Thymus (tissue), 11 donors: ENCODE results near the gene PRRT1. TPM values are rescaled to one million over a fixed set of nuclear protein-coding genes. Genes with fewer than 3 reads are reported as not detected.
"Not testable (repeated sequence)": the region's sequence is repeated elsewhere in the genome, so short reads cannot be mapped to it uniquely, and the experiment has no call there.

Source experiments
- DNase-seq, 9 donors: peaks; one replicate each; pipeline ENCODE4 v3.0.0-alpha.2; 2013; ENCODE audit warnings: low spot score in 9 of 9, low read depth in 6 of 9, missing footprints in 1 of 9
- H3K27ac ChIP-seq, 2 donors: one replicate each; pipeline ENCODE4 v1.5.1; 2013; ENCODE audit warnings: control low read depth in 1 of 2, low read depth in 1 of 2, low read length in 1 of 2, mild to moderate bottlenecking in 1 of 2, moderate library complexity in 1 of 2
- H3K27me3 ChIP-seq, 2 donors: one replicate each; pipeline ENCODE4 v1.5.1; 2013; ENCODE audit warnings: low read length in 1 of 2; ENCODE audit not compliant: control insufficient read depth in 2 of 2, insufficient read depth in 1 of 2
- H3K36me3 ChIP-seq, 2 donors: one replicate each; pipeline ENCODE4 v1.5.1; 2013; ENCODE audit warnings: low read length in 1 of 2, mild to moderate bottlenecking in 1 of 2, moderate library complexity in 1 of 2; ENCODE audit not compliant: control insufficient read depth in 2 of 2, insufficient read depth in 2 of 2
- H3K4me1 ChIP-seq, 2 donors: one replicate each; pipeline ENCODE4 v1.5.1; 2013; ENCODE audit warnings: low read length in 2 of 2; ENCODE audit not compliant: control insufficient read depth in 2 of 2, insufficient read depth in 2 of 2
- H3K4me3 ChIP-seq, 2 donors: one replicate each; pipeline ENCODE4 v1.5.1; 2013; ENCODE audit warnings: low read length in 2 of 2, control low read depth in 1 of 2, mild to moderate bottlenecking in 1 of 2
- H3K9me3 ChIP-seq, 2 donors: one replicate each; pipeline ENCODE4 v1.5.1; 2013; ENCODE audit warnings: low read length in 1 of 2, mild to moderate bottlenecking in 1 of 2; ENCODE audit not compliant: control insufficient read depth in 2 of 2, insufficient read depth in 1 of 2
- WGBS: extraction: QIAGEN DNeasy Blood & Tissue Kit; methylation state at CpG from one replicate; pipeline ENCODE4 v1.1.7; 2013; 5-methylcytosine and 5-hydroxymethylcytosine counted together
- polyA plus RNA-seq: library from polyadenylated mRNA; stranded (reverse); fragments of 200-250 nt; gene quantifications from one replicate; pipeline ENCODE4 v1.2.3, GENCODE V29; 2013
- total RNA-seq: library from RNA; stranded (reverse); fragments of 120-200 nt; gene quantifications from one replicate; pipeline ENCODE4 v1.2.4, GENCODE V29; 2013
- donor health status: healthy.

PRRT1 gene
- total and polyA plus RNA-seq, 2 donors, result 6.1 TPM; not detected in 1

GRCh38 chr6:32194825-32195651 lies 43.3 kb upstream of the PRRT1 start:
- peak overlapping the region; percentile 86 to 94 for H3K27ac ChIP-seq
- peak overlapping the region; percentile 85 to 92 for H3K4me3 ChIP-seq
- H3K27me3 ChIP-seq, result no peaks in the 10 kb centered on the region
- 18% methylated on average over 15 of the region's 15 CpGs for WGBS
- H3K9me3 ChIP-seq, result peaks cover 0 to 5% of the 10 kb centered on the region in 2 donors
- DNase-seq, result peak in 1 of 9 donors; percentile 76
- H3K4me1 ChIP-seq, result peaks cover 28 to 64% of the 10 kb centered on the region in 2 donors
- peaks cover 6 to 7% of the 10 kb centered on the region in 2 donors for H3K36me3 ChIP-seq

GRCh38 chr6:32194388-32194787 lies 42.6 kb upstream of the PRRT1 start:
- Histone ChIP-seq H3K27me3 (no peaks in the 10 kb centered on the region), H3K4me1 (peaks cover 28 to 64% of the 10 kb centered on the region in 2 donors), H3K4me3 (no peak overlapping the region), H3K9me3 (peaks cover 0 to 8% of the 10 kb centered on the region in 2 donors), H3K36me3 (peaks cover 6 to 7% of the 10 kb centered on the region in 2 donors), H3K27ac (peak overlapping the region in 1 of 2 donors; percentile 94)
- 99% methylated on average over 4 of the region's 4 CpGs for WGBS
- no peak for DNase-seq

- Histone ChIP-seq H3K36me3 (peaks cover 13 to 17% of the 10 kb centered on the region in 2 donors), H3K4me1 (peaks cover 38 to 77% of the 10 kb centered on the region in 2 donors), H3K4me3 (peak overlapping the region; percentile 92 to 97), H3K27ac (peak overlapping the region; percentile 93 to 94), H3K9me3 (peaks cover 0 to 13% of the 10 kb centered on the region in 2 donors)
- not testable (repeated sequence) for H3K27me3 ChIP-seq, DNase-seq
- 68% methylated on average over 13 of the region's 13 CpGs for WGBS
Measured at GRCh38 chr6:32193096-32193495, 41.4 kb upstream of the PRRT1 start.

- H3K4me1 ChIP-seq, result peaks cover 42 to 82% of the 10 kb centered on the region in 2 donors
- peak within 1 kb of the TSS; percentile 93 to 94 for H3K27ac ChIP-seq
- H3K4me3 ChIP-seq, result peak within 1 kb of the TSS; percentile 92 to 97
- H3K36me3 ChIP-seq, result peaks cover 18 to 22% of the 10 kb centered on the region in 2 donors
- peaks cover 0 to 13% of the 10 kb centered on the region in 2 donors for H3K9me3 ChIP-seq
- DNase-seq, result peak; percentile 57 to 92 (median 80)
- no peaks in the 10 kb centered on the region for H3K27me3 ChIP-seq
- 6% methylated on average over 5 of the region's 5 CpGs for WGBS
Measured at GRCh38 chr6:32192608-32193039, 40.9 kb upstream of the PRRT1 start, which contains the start of gene GPSM3. GPSM3 (minus strand) TSS chr6:32192643; CDS start chr6:32192513, 130 bp downstream.

- Histone ChIP-seq H3K27ac (peak overlapping the region; percentile 93 to 94), H3K27me3 (no peaks in the 10 kb centered on the region), H3K9me3 (peaks cover 0 to 13% of the 10 kb centered on the region in 2 donors), H3K36me3 (peaks cover 25 to 29% of the 10 kb centered on the region in 2 donors), H3K4me3 (peak overlapping the region; percentile 92 to 97), H3K4me1 (peaks cover 47 to 85% of the 10 kb centered on the region in 2 donors)
- DNase-seq, result no peak
- 49% methylated on average over 15 of the region's 15 CpGs for WGBS
Measured at GRCh38 chr6:32191696-32192607, 40.2 kb upstream of the PRRT1 start.

- peaks cover 0 to 8% of the 10 kb centered on the region in 2 donors for H3K9me3 ChIP-seq
Measured at GRCh38 chr6:32190911-32191677, 39.4 kb upstream of the PRRT1 start.

GRCh38 chr6:32190054-32190851 lies 38.5 kb upstream of the PRRT1 start, which contains the start of gene PBX2:
PBX2 (minus strand) TSS chr6:32190202; CDS start chr6:32189915, 287 bp downstream.
- peak within 1 kb of the TSS; percentile 93 to 94 for H3K27ac ChIP-seq
- peak within 1 kb of the TSS; percentile 92 to 97 for H3K4me3 ChIP-seq
- peak; percentile 78 to 97 (median 89) for DNase-seq
- H3K4me1 ChIP-seq, result peaks cover 44 to 83% of the 10 kb centered on the region in 2 donors
- peaks cover 33 to 44% of the 10 kb centered on the region in 2 donors for H3K36me3 ChIP-seq
- 5% methylated on average over 23 of the region's 23 CpGs for WGBS
- H3K27me3 ChIP-seq, result no peaks in the 10 kb centered on the region
- peaks cover 0 to 8% of the 10 kb centered on the region in 2 donors for H3K9me3 ChIP-seq

More at GRCh38 chr6:32190911-32191677, 39.4 kb upstream of the PRRT1 start:
- Histone ChIP-seq H3K36me3 (peaks cover 33 to 37% of the 10 kb centered on the region in 2 donors), H3K4me1 (peaks cover 44 to 83% of the 10 kb centered on the region in 2 donors), H3K27me3 (no peaks in the 10 kb centered on the region), H3K27ac (peak overlapping the region; percentile 93 to 94), H3K4me3 (peak overlapping the region; percentile 92 to 97)
- 87% methylated on average over 8 of the region's 8 CpGs for WGBS
- peak in 1 of 9 donors; percentile 31 for DNase-seq
